K562 (cell line): Measurements from ENCODE around the gene NRXN3. TPM values are rescaled to one million over a fixed set of nuclear protein-coding genes. Genes with fewer than 3 reads are reported as not detected.

Experiments
- ATAC-seq: fragments of 200-7000 bp; cut with Tn5 transposase; 3 replicates; pipeline ENCODE4 v1.9.1; 2020; ENCODE audit warnings: moderate library complexity
- BruUV-seq: library from RNA; stranded (reverse); fragments of 400-500 nt; replicated peaks from 2 replicates; lab custom pipeline; 2021; lab: Mats Ljungman, UMichigan
- CTCF ChIA-PET: fragments of 300-600 bp; formaldehyde crosslinking; extraction: SDS; loops from one replicate; lab custom pipeline; 2021; ENCODE audit warnings: low intra/inter-chr PET ratio; lab: Yijun Ruan, JAX
- POLR2A ChIA-PET: fragments of 300-600, 350-650 bp; sonication (Branson Sonifier 250); formaldehyde crosslinking; extraction: SDS; loops from one replicate; lab custom pipeline; 2021; ENCODE audit warnings: antibody characterized with exemption, inconsistent platforms; lab: Yijun Ruan, JAX
- DNase-seq, 4 experiments: peaks; one replicate each; pipeline versions ENCODE4 v3.0.0 to v3.0.0-alpha.2; 2011 to 2018; ENCODE audit warnings: low spot score in 3 of 4, mixed read lengths in 3 of 4; ENCODE audit errors: extremely low read depth in 1 of 4
- FAIRE-seq: peaks from 2 replicates; lab custom pipeline; 2011; peaks lifted over from hg19 to GRCh38; lab: Jason Lieb, UNC
- H2AFZ ChIP-seq: 2 replicates; pipeline ENCODE4 v1.6.0; 2011; ENCODE audit warnings: low read depth, low read length, control low read depth, inconsistent platforms
- H3K27ac ChIP-seq: fragments of 200-600 bp; 3 replicates; pipeline ENCODE4 v1.8.0; 2011; ENCODE audit warnings: low read depth, mild to moderate bottlenecking, control low read depth, inconsistent platforms, low read length, moderate library complexity, mixed read lengths; ENCODE audit errors: extremely low read depth
- H3K27me3 ChIP-seq, 2 experiments: fragments of 300-600 bp in 1 of 2; 2 replicates in 1 of 2; 3 replicates in 1 of 2; pipeline versions ENCODE4 v1.6.0 to v1.8.0; 2011; ENCODE audit warnings: inconsistent platforms in 2 of 2, low read length in 2 of 2, mild to moderate bottlenecking in 1 of 2, mixed read lengths in 1 of 2, moderate library complexity in 1 of 2; ENCODE audit not compliant: control insufficient read depth in 2 of 2, insufficient read depth in 2 of 2
- H3K36me3 ChIP-seq: fragments of 300-600 bp; 3 replicates; pipeline ENCODE4 v1.8.0; 2011; ENCODE audit warnings: mild to moderate bottlenecking, low read length, inconsistent platforms; ENCODE audit not compliant: control insufficient read depth, insufficient read depth
- H3K4me1 ChIP-seq, 2 experiments: fragments of 200-600 bp in 1 of 2; replicated peaks in 1 of 2; 2 replicates in 1 of 2; 3 replicates in 1 of 2; pipeline versions ENCODE4 v1.5.1 to v1.8.0; 2011; ENCODE audit warnings: inconsistent platforms in 2 of 2, low read length in 2 of 2, mild to moderate bottlenecking in 1 of 2, mixed read lengths in 1 of 2, moderate library complexity in 1 of 2; ENCODE audit not compliant: control insufficient read depth in 2 of 2, insufficient read depth in 2 of 2
- H3K4me2 ChIP-seq: 2 replicates; pipeline ENCODE4 v1.6.1; 2011; ENCODE audit warnings: low read length, control low read depth, inconsistent platforms, mixed read lengths; ENCODE audit not compliant: insufficient read depth
- H3K4me3 ChIP-seq: fragments of 200-600 bp; sonication (generic), shearing (Covaris generic); 2 replicates; pipeline ENCODE4 v1.5.1; 2016; ENCODE audit warnings: control low read depth, inconsistent platforms
- H3K79me2 ChIP-seq: fragments of 200-600 bp; 3 replicates; pipeline ENCODE4 v1.8.0; 2011; ENCODE audit warnings: low read length, inconsistent platforms; ENCODE audit not compliant: control insufficient read depth, insufficient read depth
- H3K9ac ChIP-seq, 2 experiments: 2 replicates each; pipeline versions ENCODE4 v1.6.0 to v1.6.1; 2011; ENCODE audit warnings: low read depth in 2 of 2, low read length in 2 of 2, control low read depth in 1 of 2, inconsistent platforms in 1 of 2, mild to moderate bottlenecking in 1 of 2, mixed read lengths in 1 of 2; ENCODE audit not compliant: insufficient read depth in 1 of 2
- H3K9me1 ChIP-seq: one replicate; pipeline ENCODE4 v1.6.0; 2011; ENCODE audit warnings: inconsistent platforms, mild to moderate bottlenecking, low read length, moderate library complexity; ENCODE audit not compliant: control insufficient read depth, insufficient read depth
- H3K9me3 ChIP-seq: replicated peaks from 2 replicates; pipeline ENCODE4 v1.5.1; 2011; ENCODE audit warnings: low read depth, low read length, inconsistent platforms; ENCODE audit not compliant: control insufficient read depth, insufficient read depth
- H4K20me1 ChIP-seq: replicated peaks from 2 replicates; pipeline ENCODE4 v1.6.1; 2011; ENCODE audit warnings: low read length, inconsistent platforms, mixed read lengths; ENCODE audit not compliant: control insufficient read depth, insufficient read depth
- CBFA2T3 ChIP-seq: fragments of 450-650 bp; IDR thresholded peaks from 2 replicates; pipeline ENCODE4 v1.6.1; 2017
- CHD2 ChIP-seq: IDR thresholded peaks from 2 replicates; pipeline ENCODE4 v1.6.1; 2011; ENCODE audit warnings: low read depth, low read length
- ELF2 ChIP-seq: fragments of 250-450 bp; sonication (Bioruptor Pico); IDR thresholded peaks from 2 replicates; pipeline ENCODE4 v1.5.0; 2021; ENCODE audit warnings: mild to moderate bottlenecking
- POLR3G ChIP-seq: IDR thresholded peaks from 2 replicates; pipeline ENCODE4 v1.6.1; 2011; ENCODE audit not compliant: insufficient read length, insufficient replicate concordance; ENCODE audit errors: extremely low read depth
- RUNX1 ChIP-seq: sonication (generic); IDR thresholded peaks from 2 replicates; pipeline ENCODE4 v1.6.1; 2016; ENCODE audit warnings: antibody characterized with exemption, low read depth
- TAF15 ChIP-seq: fragments of 200-400 bp; formaldehyde crosslinking; IDR thresholded peaks from 2 replicates; pipeline ENCODE4 v1.6.1; 2017; ENCODE audit warnings: mild to moderate bottlenecking, low read depth, low read length, moderate library complexity
- TARDBP ChIP-seq: fragments of 450-650 bp; IDR thresholded peaks from 2 replicates; pipeline ENCODE4 v1.6.1; 2016
- WGBS: fragments of 100-300 bp; shearing (Covaris generic); methylation state at CpG from one replicate; pipeline ENCODE4 v1.1.6; 2016; ENCODE audit warnings: low coverage, mixed read lengths; ENCODE audit not compliant: insufficient coverage; ENCODE audit errors: missing lambda C conversion rate; 5-methylcytosine and 5-hydroxymethylcytosine counted together
- in situ Hi-C: fragments of 300-500 bp; cut with MboI; formaldehyde crosslinking; loops from 4 replicates; pipeline ENCODE4 v1.15.0; 2018; ENCODE audit warnings: inconsistent platforms, mixed read lengths
- intact Hi-C: fragments of 100-400 bp; cut with micrococcal nuclease; formaldehyde crosslinking; loops from 2 replicates; pipeline ENCODE4 v1.14.2; 2022
- polyA plus RNA-seq, 8 experiments: library from polyadenylated mRNA; depleted of rRNA in 4 of 8; stranded (reverse) in 5 of 8; unstranded in 3 of 8; fragments of >200 nt; fragmentation: Nextera tagmentation in 2 of 8; fragmentation: Illumina TruSeq in 1 of 8; extraction: Ambion mirVana in 2 of 8; extraction: Trizol in 1 of 8; gene quantifications; 2 replicates each; pipeline versions ENCODE4 v1.2.1 to v1.2.3, GENCODE V29; 2011 to 2014; ENCODE audit warnings: inconsistent platforms in 1 of 8, missing spikeins in 1 of 8
- total RNA-seq, 7 experiments: library from RNA; depleted of rRNA in 6 of 7; stranded (reverse); fragments of >200 nt in 6 of 7; fragmentation: Illumina TruSeq in 2 of 7; extraction: Trizol in 2 of 7; gene quantifications; 2 replicates each; pipeline versions ENCODE4 v1.2.1 to v1.2.3, GENCODE V29; 2011 to 2021; ENCODE audit warnings: low replicate concordance in 1 of 7
- TF ChIP-seq, protein P1 (sequence below): fragments of 450-650 bp; formaldehyde crosslinking; IDR thresholded peaks from 2 replicates; pipeline ENCODE4 v1.4.0; 2020; ENCODE audit warnings: mild to moderate bottlenecking
- TF ChIP-seq, protein P2 (sequence below): fragments of 450-650 bp; IDR thresholded peaks from one replicate; pipeline ENCODE4 v1.6.1; 2018; ENCODE audit warnings: mild to moderate bottlenecking, moderate library complexity; ENCODE audit not compliant: partially characterized antibody
- TF ChIP-seq, protein P3 (sequence below): fragments of 450-650 bp; IDR thresholded peaks from 2 replicates; pipeline ENCODE4 v1.7.0; 2016; ENCODE audit warnings: borderline replicate concordance
- TF ChIP-seq, protein P4 (sequence below): fragments of 450-650 bp; formaldehyde crosslinking; IDR thresholded peaks from 2 replicates; pipeline ENCODE4 v1.4.0; 2020; ENCODE audit warnings: mild to moderate bottlenecking, mixed read lengths

NRXN3 gene
- total and polyA plus RNA-seq, 9 of the 15 experiments (the other 6 are each of a cell fraction or from before 2014, with no cell fraction given), result 0.09 TPM; not detected in 8

DNA sequence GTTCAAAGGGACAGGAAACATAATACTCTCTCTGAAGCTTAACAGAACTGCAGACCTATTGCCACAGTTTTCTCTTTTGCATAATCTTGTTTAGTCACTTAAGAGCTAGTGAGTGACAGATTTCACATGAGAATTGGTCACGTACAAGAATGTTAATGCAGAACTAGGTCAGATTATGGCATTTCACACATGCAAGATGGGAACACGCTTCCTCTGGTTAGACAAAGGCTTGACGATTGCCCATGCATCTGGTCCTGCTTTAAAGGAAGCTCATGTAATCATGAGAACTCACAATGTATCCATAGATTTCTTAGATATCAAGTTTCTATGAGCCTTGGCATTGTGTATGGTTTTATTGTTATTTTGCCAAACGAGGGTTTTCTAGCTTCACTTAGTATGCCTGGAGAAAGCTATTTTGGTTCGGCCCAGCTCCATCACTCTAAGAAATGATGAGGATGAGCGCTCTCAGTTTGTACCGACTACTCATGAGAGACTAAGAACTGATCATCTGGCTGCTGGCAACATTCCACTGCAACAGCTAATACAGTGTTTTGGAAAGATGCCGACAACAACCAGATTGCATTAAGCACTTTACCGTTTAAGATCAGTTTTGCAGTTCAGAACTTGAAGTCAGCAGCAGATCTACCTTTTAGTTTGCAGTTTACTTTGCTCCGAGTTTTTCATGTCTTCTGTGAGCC is 1661.2 kb downstream of the NRXN3 start (continued):
- TF ChIP-seq ELF2 (no peak), POLR3G (no peak), RUNX1 (no peak)
- TF ChIP-seq, protein P1, sequence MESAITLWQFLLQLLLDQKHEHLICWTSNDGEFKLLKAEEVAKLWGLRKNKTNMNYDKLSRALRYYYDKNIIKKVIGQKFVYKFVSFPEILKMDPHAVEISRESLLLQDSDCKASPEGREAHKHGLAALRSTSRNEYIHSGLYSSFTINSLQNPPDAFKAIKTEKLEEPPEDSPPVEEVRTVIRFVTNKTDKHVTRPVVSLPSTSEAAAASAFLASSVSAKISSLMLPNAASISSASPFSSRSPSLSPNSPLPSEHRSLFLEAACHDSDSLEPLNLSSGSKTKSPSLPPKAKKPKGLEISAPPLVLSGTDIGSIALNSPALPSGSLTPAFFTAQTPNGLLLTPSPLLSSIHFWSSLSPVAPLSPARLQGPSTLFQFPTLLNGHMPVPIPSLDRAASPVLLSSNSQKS, result no peak
- TF ChIP-seq, protein P2, sequence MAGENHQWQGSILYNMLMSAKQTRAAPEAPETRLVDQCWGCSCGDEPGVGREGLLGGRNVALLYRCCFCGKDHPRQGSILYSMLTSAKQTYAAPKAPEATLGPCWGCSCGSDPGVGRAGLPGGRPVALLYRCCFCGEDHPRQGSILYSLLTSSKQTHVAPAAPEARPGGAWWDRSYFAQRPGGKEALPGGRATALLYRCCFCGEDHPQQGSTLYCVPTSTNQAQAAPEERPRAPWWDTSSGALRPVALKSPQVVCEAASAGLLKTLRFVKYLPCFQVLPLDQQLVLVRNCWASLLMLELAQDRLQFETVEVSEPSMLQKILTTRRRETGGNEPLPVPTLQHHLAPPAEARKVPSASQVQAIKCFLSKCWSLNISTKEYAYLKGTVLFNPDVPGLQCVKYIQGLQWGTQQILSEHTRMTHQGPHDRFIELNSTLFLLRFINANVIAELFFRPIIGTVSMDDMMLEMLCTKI, result no peak

DNA sequence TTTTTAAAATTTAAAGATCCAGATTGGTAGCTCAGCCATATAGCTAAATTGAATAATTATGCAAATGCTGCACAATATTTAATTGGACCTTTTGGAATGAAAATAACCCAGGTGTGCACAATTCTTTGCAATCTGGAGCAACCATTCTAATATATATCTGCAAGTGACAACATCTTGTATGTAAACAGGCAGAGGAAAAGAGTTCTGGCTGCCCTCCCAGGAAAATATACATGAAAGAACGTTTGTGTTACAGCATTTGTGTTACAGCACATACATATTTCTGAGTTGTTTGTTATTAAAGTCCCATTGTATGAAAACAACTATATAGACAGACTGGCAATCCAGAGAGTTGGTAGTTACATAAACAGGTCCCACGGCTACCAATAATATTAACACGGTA is 1663.6 kb downstream of the NRXN3 start:
- Histone ChIP-seq H3K4me1 (no peaks in the 10 kb centered on the region), H3K9me3 (no peaks in the 10 kb centered on the region), H3K4me2 (no peak overlapping the region), H3K36me3 (no peaks in the 10 kb centered on the region), H3K27ac (no peak overlapping the region), H3K9me1 (no peaks in the 10 kb centered on the region), H3K4me3 (no peak overlapping the region), H3K79me2 (no peaks in the 10 kb centered on the region), H4K20me1 (no peaks in the 10 kb centered on the region), H2AFZ (no peak overlapping the region), H3K27me3 (no peaks in the 10 kb centered on the region), H3K9ac (no peak overlapping the region)
- CTCF ChIA-PET, result no interaction called here
- DNase-seq (no peak), ATAC-seq (no peak), FAIRE-seq (no peak)
- WGBS, result 0% methylated on average over 3 of the region's 3 CpGs
- in situ Hi-C loops, result no loop called here
- intact Hi-C loops, result no loop called here
- BruUV-seq, result no TSS peak
- POLR2A ChIA-PET, result no interaction called here
- TF ChIP-seq TARDBP (no peak), CHD2 (no peak), CBFA2T3 (no peak), TAF15 (no peak)
- TF ChIP-seq, protein P2, result no peak
- TF ChIP-seq, protein P3, sequence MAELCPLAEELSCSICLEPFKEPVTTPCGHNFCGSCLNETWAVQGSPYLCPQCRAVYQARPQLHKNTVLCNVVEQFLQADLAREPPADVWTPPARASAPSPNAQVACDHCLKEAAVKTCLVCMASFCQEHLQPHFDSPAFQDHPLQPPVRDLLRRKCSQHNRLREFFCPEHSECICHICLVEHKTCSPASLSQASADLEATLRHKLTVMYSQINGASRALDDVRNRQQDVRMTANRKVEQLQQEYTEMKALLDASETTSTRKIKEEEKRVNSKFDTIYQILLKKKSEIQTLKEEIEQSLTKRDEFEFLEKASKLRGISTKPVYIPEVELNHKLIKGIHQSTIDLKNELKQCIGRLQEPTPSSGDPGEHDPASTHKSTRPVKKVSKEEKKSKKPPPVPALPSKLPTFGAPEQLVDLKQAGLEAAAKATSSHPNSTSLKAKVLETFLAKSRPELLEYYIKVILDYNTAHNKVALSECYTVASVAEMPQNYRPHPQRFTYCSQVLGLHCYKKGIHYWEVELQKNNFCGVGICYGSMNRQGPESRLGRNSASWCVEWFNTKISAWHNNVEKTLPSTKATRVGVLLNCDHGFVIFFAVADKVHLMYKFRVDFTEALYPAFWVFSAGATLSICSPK, result no peak
- TF ChIP-seq, protein P4, sequence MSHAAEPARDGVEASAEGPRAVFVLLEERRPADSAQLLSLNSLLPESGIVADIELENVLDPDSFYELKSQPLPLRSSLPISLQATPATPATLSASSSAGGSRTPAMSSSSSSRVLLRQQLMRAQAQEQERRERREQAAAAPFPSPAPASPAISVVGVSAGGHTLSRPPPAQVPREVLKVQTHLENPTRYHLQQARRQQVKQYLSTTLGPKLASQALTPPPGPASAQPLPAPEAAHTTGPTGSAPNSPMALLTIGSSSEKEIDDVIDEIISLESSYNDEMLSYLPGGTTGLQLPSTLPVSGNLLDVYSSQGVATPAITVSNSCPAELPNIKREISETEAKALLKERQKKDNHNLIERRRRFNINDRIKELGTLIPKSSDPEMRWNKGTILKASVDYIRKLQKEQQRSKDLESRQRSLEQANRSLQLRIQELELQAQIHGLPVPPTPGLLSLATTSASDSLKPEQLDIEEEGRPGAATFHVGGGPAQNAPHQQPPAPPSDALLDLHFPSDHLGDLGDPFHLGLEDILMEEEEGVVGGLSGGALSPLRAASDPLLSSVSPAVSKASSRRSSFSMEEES (CRISPR knock-in tag), result no peak
